ENCODE measurements around the gene TOGARAM2. TPM values are rescaled to one million over a fixed set of nuclear protein-coding genes. Genes with fewer than 3 reads are reported as not detected.

The TOGARAM2 gene
- polyA plus RNA-seq, 1 experiment = 0.30 TPM

GRCh38 chr2:28979041-28979440 lies 2.1 kb upstream of the TOGARAM2 start:
- Histone ChIP-seq H3K27me3 (ENCODE audit: control insufficient read depth, insufficient read depth, low read length) (peaks cover 5% of the 10 kb centered on the region), H3K27ac (ENCODE audit: low read depth, low read length) (no peak overlapping the region), H3K4me3 (ENCODE audit: low read depth, low read length) (no peak overlapping the region), H3K9me3 (ENCODE audit: control insufficient read depth, insufficient read depth, low read length) (peaks cover 3% of the 10 kb centered on the region)
- POLR2A ChIA-PET = no interaction called here
- no peak for DNase-seq (ENCODE audit: low read depth, low spot score)
- no peak for TF ChIP-seq CTCF (IDR thresholded peaks at IDR 0.05; ENCODE audit: low read depth, low read length)
- CTCF ChIA-PET = no interaction called here

- no peak for TF ChIP-seq CTCF (IDR thresholded peaks at IDR 0.05; ENCODE audit: low read depth, low read length)
- Histone ChIP-seq H3K27ac (ENCODE audit: low read depth, low read length) (no peak overlapping the region), H3K27me3 (ENCODE audit: control insufficient read depth, insufficient read depth, low read length) (peaks cover 4% of the 10 kb centered on the region), H3K4me3 (ENCODE audit: low read depth, low read length) (no peak overlapping the region), H3K9me3 (ENCODE audit: control insufficient read depth, insufficient read depth, low read length) (no peaks in the 10 kb centered on the region; the same call in 1 of the 2 replicates)
- no peak for DNase-seq (ENCODE audit: low read depth, low spot score)
- ChIA-PET POLR2A (no interaction called here), CTCF (interaction anchor here (1.2 kb wide), 1 partner anchor 21 kb away, joined by 3 read pairs; no protein-coding TSS in a partner anchor)
Observed at GRCh38 chr2:28979576-28980366, 1.3 kb upstream of the TOGARAM2 start.

- ChIA-PET CTCF (interaction anchor here (0.9 to 1.2 kb wide), 2 partner anchors 22 to 63 kb away, joined by 3 read pairs; no protein-coding TSS in a partner anchor), POLR2A (interaction anchor here (0.9 to 1.3 kb wide), 2 partner anchors 31 to 136 kb away, joined by 3 to 6 read pairs; no protein-coding TSS in a partner anchor)
- Histone ChIP-seq H3K27ac (ENCODE audit: low read depth, low read length) (no peak overlapping the region), H3K9me3 (ENCODE audit: control insufficient read depth, insufficient read depth, low read length) (no peaks in the 10 kb centered on the region; the same call in 1 of the 2 replicates), H3K4me3 (ENCODE audit: low read depth, low read length) (no peak overlapping the region), H3K27me3 (ENCODE audit: control insufficient read depth, insufficient read depth, low read length) (peaks cover 5% of the 10 kb centered on the region)
- TF ChIP-seq CTCF (IDR thresholded peaks at IDR 0.05; ENCODE audit: low read depth, low read length) = no peak
- DNase-seq (ENCODE audit: low read depth, low spot score) = no peak
Observed at GRCh38 chr2:28980368-28981015, 606 bp upstream of the TOGARAM2 start.

DNA sequence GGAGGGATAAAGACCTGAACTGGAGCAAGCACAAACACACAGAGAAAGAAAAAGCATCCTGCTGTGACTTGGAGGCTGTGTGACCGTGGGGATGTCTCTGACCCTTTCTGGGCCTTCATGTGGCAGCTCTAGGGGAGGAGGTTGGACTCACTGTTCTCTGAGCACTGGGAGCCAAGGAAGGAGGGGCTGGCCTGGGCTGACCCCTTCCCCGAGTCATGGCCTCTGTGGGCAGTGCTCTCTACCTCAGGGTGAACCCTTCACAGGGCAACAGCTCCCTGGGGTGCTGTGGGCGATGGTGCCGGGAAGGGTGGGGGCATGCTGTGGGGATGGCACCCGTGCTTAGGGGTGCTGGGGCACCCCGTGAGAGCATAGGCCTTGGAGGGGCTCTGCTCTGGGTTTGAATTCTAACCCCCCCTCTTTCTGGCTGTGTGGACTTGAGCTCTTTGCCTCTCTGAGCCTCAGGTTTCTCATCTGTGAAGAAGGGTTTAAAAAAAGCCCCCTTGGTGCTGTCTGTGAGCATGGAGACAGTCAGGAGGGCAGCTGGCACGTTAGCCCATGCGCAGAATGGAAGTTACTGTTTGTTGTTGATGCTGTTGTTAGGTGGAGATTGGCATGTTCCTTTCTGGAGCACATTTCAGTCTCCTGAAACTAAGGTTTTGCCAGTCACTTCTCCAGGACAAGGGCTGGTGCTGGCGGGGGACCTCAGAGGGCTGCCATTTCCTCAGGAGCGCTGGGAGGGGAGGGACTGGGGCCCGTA lies 700 bp downstream of the TOGARAM2 start:
- POLR2A ChIA-PET = interaction anchor here (0.9 to 1.3 kb wide), 2 partner anchors 29 to 135 kb away, joined by 3 to 6 read pairs; no protein-coding TSS in a partner anchor
- CTCF ChIA-PET = interaction anchor here (0.9 to 1.5 kb wide), 2 partner anchors 23 to 62 kb away, joined by 3 to 9 read pairs; no protein-coding TSS in a partner anchor
- DNase-seq (ENCODE audit: low read depth, low spot score) = no peak

More for the DNA sequence above, 700 bp downstream of the TOGARAM2 start:
- Histone ChIP-seq H3K27me3 (ENCODE audit: control insufficient read depth, insufficient read depth, low read length) (peaks cover 5% of the 10 kb centered on the region), H3K9me3 (ENCODE audit: control insufficient read depth, insufficient read depth, low read length) (no peaks in the 10 kb centered on the region; the same call in 1 of the 2 replicates), H3K27ac (ENCODE audit: low read depth, low read length) (no peak overlapping the region), H3K4me3 (ENCODE audit: low read depth, low read length) (no peak overlapping the region)
- no peak for TF ChIP-seq CTCF (IDR thresholded peaks at IDR 0.05; ENCODE audit: low read depth, low read length)
